WTC11 (cell line): Measurements from ENCODE around the gene ARSA.

Source experiments
- CTCF ChIP-seq: fragments of 200-600 bp; IDR thresholded peaks from 2 replicates; pipeline ENCODE4 v1.8.0; 2022; ENCODE audit warnings: antibody characterized with exemption
- ETV6 ChIP-seq: sonication (generic); formaldehyde crosslinking; IDR thresholded peaks from 2 replicates; pipeline ENCODE4 v1.8.1; 2022; ENCODE audit warnings: mild to moderate bottlenecking, missing genetic modification reagents
- HMGXB4 ChIP-seq: sonication (generic); formaldehyde crosslinking; IDR thresholded peaks from 2 replicates; pipeline ENCODE4 v1.8.1; 2023; ENCODE audit warnings: mild to moderate bottlenecking, moderate library complexity, missing genetic modification reagents
- JUN ChIP-seq: sonication (generic); formaldehyde crosslinking; IDR thresholded peaks from 2 replicates; pipeline ENCODE4 v1.8.0; 2023; ENCODE audit warnings: mild to moderate bottlenecking, missing genetic modification reagents
- MAX ChIP-seq: sonication (generic); formaldehyde crosslinking; IDR thresholded peaks from 2 replicates; pipeline ENCODE4 v1.8.0; 2022; ENCODE audit warnings: mild to moderate bottlenecking, missing genetic modification reagents
- NR1H2 ChIP-seq: sonication (generic); formaldehyde crosslinking; IDR thresholded peaks from 2 replicates; pipeline ENCODE4 v1.9.0; 2021; ENCODE audit warnings: mild to moderate bottlenecking, moderate library complexity, missing genetic modification reagents
- TEAD4 ChIP-seq: sonication (generic); formaldehyde crosslinking; IDR thresholded peaks from 2 replicates; pipeline ENCODE4 v1.8.0; 2022; ENCODE audit warnings: mild to moderate bottlenecking, missing genetic modification reagents
- USF2 ChIP-seq: sonication (generic); formaldehyde crosslinking; IDR thresholded peaks from 2 replicates; pipeline ENCODE4 v1.8.1; 2023; ENCODE audit warnings: mild to moderate bottlenecking, missing genetic modification reagents, moderate library complexity
- ZBTB21 ChIP-seq: sonication (generic); formaldehyde crosslinking; IDR thresholded peaks from 2 replicates; pipeline ENCODE4 v1.8.1; 2023; ENCODE audit warnings: mild to moderate bottlenecking, missing genetic modification reagents, borderline replicate concordance
- ZNF121 ChIP-seq: sonication (generic); formaldehyde crosslinking; IDR thresholded peaks from 2 replicates; pipeline ENCODE4 v1.8.0; 2023; ENCODE audit warnings: missing genetic modification reagents

- TF ChIP-seq HMGXB4 (CRISPR knock-in tag), result no peak
- TF ChIP-seq ETV6 (CRISPR knock-in tag), result no peak
- no peak for TF ChIP-seq CTCF
- no peak for TF ChIP-seq ZNF121 (CRISPR knock-in tag)
- no peak for TF ChIP-seq TEAD4 (CRISPR knock-in tag)
- no peak for TF ChIP-seq ZBTB21 (CRISPR knock-in tag)
- TF ChIP-seq USF2 (CRISPR knock-in tag), result no peak
- no peak for TF ChIP-seq JUN (CRISPR knock-in tag)
- TF ChIP-seq NR1H2 (CRISPR knock-in tag), result no peak
- no peak for TF ChIP-seq MAX (CRISPR knock-in tag)
Observed at GRCh38 chr22:50612528-50613221, 15.3 kb downstream of the ARSA start.
